ENCODE data around the gene SNHG17.
A peak's percentile ranks its signal among the peaks of the same experiment; 100 is the strongest.
"Not testable (repeated sequence)": the region's sequence is repeated elsewhere in the genome, so short reads cannot be mapped to it uniquely, and the experiment has no call there.

SNHG17 gene

DNA sequence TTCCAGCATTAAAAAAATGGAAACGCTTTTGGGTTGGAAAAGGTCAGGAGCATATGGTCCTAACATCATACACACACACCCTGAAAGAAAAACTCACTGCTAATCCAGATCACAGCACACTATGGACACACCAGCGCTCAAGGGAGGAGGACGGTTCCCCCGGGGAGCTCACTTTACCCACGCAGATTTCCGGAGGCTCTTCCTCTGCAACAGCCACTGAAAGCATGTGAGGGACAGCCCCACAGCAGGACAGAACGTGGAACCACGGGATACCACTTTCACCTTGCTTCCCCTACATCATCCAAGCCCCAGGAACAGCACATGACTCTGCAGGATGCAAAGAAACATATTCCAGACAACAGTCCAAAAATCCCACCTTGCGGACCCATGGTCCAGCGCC, 13.2 kb downstream of the SNHG17 start:
- no peak overlapping the region for H3K27ac Mint-ChIP-seq
- TF ChIP-seq CTCF (IDR thresholded peaks at IDR 0.05; ENCODE audit: unreplicated experiment in 3 of 3): no peak
- peaks cover 5% of the 10 kb centered on the region for H3K4me1 Mint-ChIP-seq
- no peaks in the 10 kb centered on the region for H3K9me3 Mint-ChIP-seq
- no peaks in the 10 kb centered on the region for H3K27me3 Mint-ChIP-seq (ENCODE audit: low read depth)
- H3K4me3 Mint-ChIP-seq: no peak overlapping the region
- H3K36me3 Mint-ChIP-seq (ENCODE audit: low read depth): peaks cover 81% of the 10 kb centered on the region

DNA sequence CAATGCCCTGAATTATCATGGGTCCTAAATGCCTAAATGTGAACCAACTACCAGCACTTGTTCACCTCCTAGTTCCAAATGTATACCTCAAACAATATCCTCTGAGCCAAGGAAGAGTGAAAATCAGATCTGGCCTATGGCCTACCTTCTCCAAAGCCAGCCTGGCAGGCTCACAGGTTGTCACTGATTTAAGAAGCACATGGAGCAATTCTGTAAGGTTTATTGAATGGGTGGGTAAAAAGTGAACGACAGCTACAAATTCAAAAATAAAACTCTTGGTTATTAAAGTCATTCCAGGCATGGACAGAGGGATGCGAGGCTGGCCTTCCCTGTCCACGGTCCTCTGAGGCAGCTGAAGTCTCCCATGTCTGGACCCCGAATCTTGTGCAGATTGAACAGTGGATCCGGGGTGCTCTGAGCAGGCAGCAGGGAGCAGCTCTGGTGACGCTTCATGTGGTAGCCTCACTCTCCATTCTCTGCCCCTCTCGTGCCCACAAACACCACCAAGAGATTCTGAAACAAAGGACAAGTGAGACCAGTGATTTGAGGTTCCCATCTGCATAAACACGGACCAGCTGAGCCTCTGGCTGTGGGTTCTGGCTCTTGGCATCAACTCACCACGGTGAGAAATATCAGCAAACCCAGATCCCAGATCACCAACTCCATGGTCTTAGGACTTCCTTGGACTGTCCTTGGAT, 14.6 kb downstream of the SNHG17 start:
- no peaks in the 10 kb centered on the region for H3K27me3 Mint-ChIP-seq (ENCODE audit: low read depth)
- no peaks in the 10 kb centered on the region for H3K9me3 Mint-ChIP-seq
- peaks cover 82% of the 10 kb centered on the region for H3K36me3 Mint-ChIP-seq (ENCODE audit: low read depth)
- peaks cover 5% of the 10 kb centered on the region for H3K4me1 Mint-ChIP-seq
- H3K4me3 Mint-ChIP-seq: no peak overlapping the region
- H3K27ac Mint-ChIP-seq: no peak overlapping the region
- no peak for TF ChIP-seq CTCF (IDR thresholded peaks at IDR 0.05; ENCODE audit: unreplicated experiment in 3 of 3)

DNA sequence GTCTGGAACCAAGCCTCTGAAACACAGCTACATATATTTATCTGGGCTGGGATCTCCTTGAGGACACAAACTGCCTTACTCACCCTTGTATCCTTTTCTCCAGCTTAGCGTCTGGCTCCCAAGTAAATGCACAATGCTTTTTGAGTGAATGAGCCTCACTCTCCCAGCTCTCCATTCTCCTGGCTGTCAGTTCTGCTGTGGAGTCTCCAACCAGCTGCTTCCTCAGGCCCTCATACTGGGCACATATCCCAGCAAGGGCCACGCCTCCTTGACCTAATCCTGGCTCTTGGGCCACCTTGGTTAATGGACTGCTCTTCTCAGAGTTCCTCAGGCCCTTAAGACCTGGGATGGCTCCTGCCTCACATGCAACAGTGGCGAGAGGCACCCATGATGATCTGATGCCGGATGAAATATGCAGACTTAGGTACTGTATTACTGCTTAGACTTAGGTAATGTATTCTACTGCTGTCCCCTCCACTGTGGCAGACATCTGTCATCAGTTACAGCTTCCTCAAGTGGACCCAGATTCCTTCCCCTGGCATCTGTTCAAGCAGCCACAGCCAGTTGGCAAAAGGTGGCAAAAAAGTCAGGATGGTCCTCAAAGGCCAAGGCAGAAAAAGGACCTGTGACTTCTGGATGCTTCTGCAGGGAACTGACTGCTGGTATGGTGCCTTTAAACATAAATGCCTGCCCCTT, 16.5 kb downstream of the SNHG17 start:
- H3K36me3 Mint-ChIP-seq (ENCODE audit: low read depth): peaks cover 77% of the 10 kb centered on the region
- TF ChIP-seq CTCF (IDR thresholded peaks at IDR 0.05; ENCODE audit: unreplicated experiment in 3 of 3): no peak
- H3K27me3 Mint-ChIP-seq (ENCODE audit: low read depth): no peaks in the 10 kb centered on the region
- H3K4me3 Mint-ChIP-seq: no peak overlapping the region
- peaks cover 5% of the 10 kb centered on the region for H3K4me1 Mint-ChIP-seq
- no peaks in the 10 kb centered on the region for H3K9me3 Mint-ChIP-seq
- peak overlapping the region in 1 of 3 experiments; percentile 9 for H3K27ac Mint-ChIP-seq

DNA sequence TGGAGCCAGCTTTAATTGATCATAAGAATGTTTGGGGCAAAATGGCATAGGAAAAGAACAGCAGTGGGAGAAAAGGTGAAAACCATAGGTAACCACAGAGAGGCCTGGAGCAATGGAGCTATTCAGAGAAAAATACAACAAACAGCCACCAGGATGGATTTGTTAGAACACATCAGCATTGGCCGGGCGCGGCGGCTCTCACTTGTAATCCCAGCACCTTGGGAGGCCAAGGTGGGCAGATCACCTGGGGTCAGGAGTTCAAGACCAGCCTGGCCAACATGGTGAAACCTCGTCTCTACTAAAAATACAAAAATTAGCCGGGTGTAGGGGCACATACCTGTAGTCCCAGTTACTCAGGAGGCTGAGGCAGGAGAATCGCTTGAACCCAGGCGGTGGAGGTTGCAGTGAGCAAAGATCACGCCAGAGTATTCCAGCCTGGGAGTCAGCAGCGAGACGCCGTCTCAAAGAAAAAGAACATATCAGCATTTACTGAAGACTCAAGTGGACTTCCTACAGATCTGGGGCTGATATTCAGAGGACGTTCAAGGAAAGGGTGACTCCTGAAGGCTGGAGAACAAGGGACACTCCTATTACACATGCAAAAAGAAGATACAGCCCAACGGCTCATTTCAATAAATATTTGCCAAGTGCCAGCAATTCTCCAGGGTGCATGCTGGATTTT, 20.2 kb downstream of the SNHG17 start:
- no peak overlapping the region for H3K4me3 Mint-ChIP-seq
- H3K27me3 Mint-ChIP-seq (ENCODE audit: low read depth): no peaks in the 10 kb centered on the region
- no peaks in the 10 kb centered on the region for H3K9me3 Mint-ChIP-seq
- H3K4me1 Mint-ChIP-seq: peaks cover 5% of the 10 kb centered on the region
- H3K27ac Mint-ChIP-seq: no peak overlapping the region
- peaks cover 63% of the 10 kb centered on the region for H3K36me3 Mint-ChIP-seq (ENCODE audit: low read depth)
- TF ChIP-seq CTCF (IDR thresholded peaks at IDR 0.05; ENCODE audit: unreplicated experiment in 3 of 3): no peak

- H3K4me1 Mint-ChIP-seq: no peaks in the 10 kb centered on the region
- H3K27me3 Mint-ChIP-seq (ENCODE audit: low read depth): no peaks in the 10 kb centered on the region
- no peak overlapping the region for H3K27ac Mint-ChIP-seq
- no peaks in the 10 kb centered on the region for H3K9me3 Mint-ChIP-seq
- peaks cover 56% of the 10 kb centered on the region for H3K36me3 Mint-ChIP-seq (ENCODE audit: low read depth)
- TF ChIP-seq CTCF (IDR thresholded peaks at IDR 0.05; ENCODE audit: unreplicated experiment in 3 of 3): no peak
- no peak overlapping the region for H3K4me3 Mint-ChIP-seq
Observed at GRCh38 chr20:38412877-38413577, 22.1 kb downstream of the SNHG17 start.

DNA sequence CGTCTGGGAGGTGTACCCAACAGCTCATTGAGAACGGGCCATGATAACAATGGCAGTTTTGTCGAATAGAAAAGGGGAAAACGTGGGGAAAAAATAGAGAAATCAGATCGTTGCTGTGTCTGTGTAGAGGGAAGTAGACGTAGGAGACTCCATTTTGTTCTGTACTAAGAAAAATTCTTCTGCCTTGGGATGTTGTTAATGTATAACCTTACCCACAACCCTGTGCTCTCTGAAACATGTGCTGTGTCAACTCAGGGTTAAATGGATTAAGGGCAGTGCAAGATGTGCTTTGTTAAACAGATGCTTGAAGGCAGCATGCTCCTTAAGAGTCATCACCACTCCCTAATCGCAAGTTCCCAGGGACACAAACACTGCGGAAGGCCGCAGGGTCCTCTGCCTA, 27.3 kb downstream of the SNHG17 start:
- peaks cover 13% of the 10 kb centered on the region for H3K9me3 Mint-ChIP-seq
- H3K27me3 Mint-ChIP-seq (ENCODE audit: low read depth); H3K4me1 Mint-ChIP-seq; H3K4me3 Mint-ChIP-seq: not testable (repeated sequence)
- H3K27ac Mint-ChIP-seq: peak overlapping the region in 1 of 3 experiments; percentile 78
- peaks cover 43% of the 10 kb centered on the region for H3K36me3 Mint-ChIP-seq (ENCODE audit: low read depth)

All from nephron (organoid).